Loucy (cell line): ENCODE data around the gene NUP188.

Source experiments
- H2AFZ ChIP-seq: fragments of 200-600 bp; sonication (generic); 2 replicates; pipeline ENCODE4 v1.6.0; 2016; ENCODE audit warnings: antibody characterized with exemption, mild to moderate bottlenecking, low read length, moderate library complexity
- H3F3A ChIP-seq: fragments of 200-600 bp; 2 replicates; pipeline ENCODE4 v1.6.0; 2016; ENCODE audit warnings: antibody characterized with exemption, low read depth, mild to moderate bottlenecking
- H3K27me3 ChIP-seq: fragments of 200-600 bp; sonication (generic); 2 replicates; pipeline ENCODE4 v1.6.1; 2014; ENCODE audit warnings: low read length, mild to moderate bottlenecking; ENCODE audit not compliant: insufficient read depth, poor library complexity, severe bottlenecking
- H3K36me3 ChIP-seq: fragments of 200-600 bp; sonication (generic); 2 replicates; pipeline ENCODE4 v1.6.1; 2016; ENCODE audit warnings: low read length; ENCODE audit not compliant: insufficient read depth
- H3K4me1 ChIP-seq: fragments of 200-600 bp; sonication (generic); 2 replicates; pipeline ENCODE4 v1.5.1; 2014; ENCODE audit warnings: low read length, mild to moderate bottlenecking; ENCODE audit not compliant: insufficient read depth, poor library complexity, severe bottlenecking
- H3K4me2 ChIP-seq: fragments of 200-600 bp; sonication (generic); 2 replicates; pipeline ENCODE4 v1.6.0; 2014; ENCODE audit warnings: antibody characterized with exemption, low read length, low read depth, mild to moderate bottlenecking; ENCODE audit not compliant: poor library complexity, severe bottlenecking
- H3K4me3 ChIP-seq: fragments of 200-600 bp; sonication (generic); 2 replicates; pipeline ENCODE4 v1.5.1; 2014; ENCODE audit warnings: low read length, mild to moderate bottlenecking, mixed read lengths; ENCODE audit not compliant: poor library complexity, severe bottlenecking
- H3K79me2 ChIP-seq: fragments of 200-600 bp; sonication (generic); 2 replicates; pipeline ENCODE4 v1.6.1; 2014; ENCODE audit warnings: low read length; ENCODE audit not compliant: insufficient read depth
- H3K9ac ChIP-seq: fragments of 200-600 bp; sonication (generic); 2 replicates; pipeline ENCODE4 v1.6.0; 2014; ENCODE audit warnings: mild to moderate bottlenecking, low read depth, low read length, moderate library complexity; ENCODE audit not compliant: poor library complexity, severe bottlenecking
- H3K9me2 ChIP-seq: fragments of 200-600 bp; sonication (generic); replicated peaks from 2 replicates; pipeline ENCODE4 v1.6.1; 2016; ENCODE audit warnings: low read depth, low read length, mixed read lengths
- H3K9me3 ChIP-seq: fragments of 200-600 bp; sonication (generic); 2 replicates; pipeline ENCODE4 v1.6.1; 2014; ENCODE audit warnings: mild to moderate bottlenecking, antibody characterized with exemption, low read length, low read depth; ENCODE audit not compliant: insufficient read depth
- H4K20me1 ChIP-seq: fragments of 200-600 bp; sonication (generic); 2 replicates; pipeline ENCODE4 v1.6.0; 2014; ENCODE audit warnings: antibody characterized with exemption, low read length, mild to moderate bottlenecking; ENCODE audit not compliant: insufficient read depth, poor library complexity, severe bottlenecking
- EZH2phosphoT487 ChIP-seq: fragments of 200-600 bp; IDR thresholded peaks from 2 replicates; pipeline ENCODE4 v1.6.1; 2018; ENCODE audit warnings: antibody characterized with exemption, mild to moderate bottlenecking, moderate library complexity, borderline replicate concordance
- TF ChIP-seq, protein P1 (sequence below): fragments of 200-600 bp; sonication (generic); conservative IDR thresholded peaks from 2 replicates; pipeline ENCODE4 v1.5.1; 2014; ENCODE audit warnings: mild to moderate bottlenecking, antibody characterized with exemption, low read length

The NUP188 gene

DNA sequence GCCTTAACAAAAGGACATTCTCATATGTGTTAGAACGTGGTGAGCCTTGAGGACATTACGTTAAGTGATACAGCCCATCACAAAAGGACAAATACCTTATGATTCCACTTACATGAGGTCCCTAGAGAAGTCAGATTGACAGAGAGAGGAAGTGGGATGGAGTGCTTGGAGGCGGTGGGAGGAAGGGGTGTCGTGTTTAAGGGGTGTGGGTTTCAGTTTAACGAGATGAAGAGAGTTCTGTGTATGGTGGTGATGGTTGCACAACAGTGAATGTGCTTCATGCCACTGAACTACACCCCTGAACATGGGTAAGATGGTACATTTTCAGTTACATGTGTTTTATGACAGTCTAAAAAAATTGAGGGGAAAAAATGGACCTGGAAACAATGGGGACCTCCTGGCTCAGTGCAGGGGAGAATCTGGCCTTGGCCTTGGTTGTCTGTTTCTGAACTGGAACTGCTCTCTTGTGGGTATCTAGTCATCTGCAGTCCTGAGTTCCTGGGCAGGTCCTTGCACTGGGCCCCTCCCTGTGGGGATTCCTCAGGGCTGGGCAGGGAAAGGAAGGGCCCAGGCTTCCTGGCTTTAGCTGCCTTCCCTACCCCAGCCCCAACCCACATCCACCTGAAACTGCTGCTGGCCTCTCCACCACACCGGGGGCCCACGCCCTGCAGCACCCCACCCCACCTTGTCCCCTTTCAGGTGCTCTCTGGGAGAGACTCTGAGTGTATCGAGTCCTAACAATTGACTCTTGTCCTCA lies 47.8 kb upstream of the NUP188 start:
- Histone ChIP-seq H3K4me1 (peaks cover 32% of the 10 kb centered on the region), H3K27me3 (no peaks in the 10 kb centered on the region), H3F3A (no peaks in the 10 kb centered on the region), H3K4me2 (peak overlapping the region; percentile 46), H3K79me2 (peaks cover 9% of the 10 kb centered on the region; the same call in 1 of the 2 replicates), H3K4me3 (no peak overlapping the region), H4K20me1 (no peaks in the 10 kb centered on the region), H2AFZ (no peak overlapping the region), H3K36me3 (no peaks in the 10 kb centered on the region), H3K9me2 (no peaks in the 10 kb centered on the region), H3K9me3 (no peaks in the 10 kb centered on the region), H3K9ac (peak overlapping the region; percentile 59)
- TF ChIP-seq, protein P1, sequence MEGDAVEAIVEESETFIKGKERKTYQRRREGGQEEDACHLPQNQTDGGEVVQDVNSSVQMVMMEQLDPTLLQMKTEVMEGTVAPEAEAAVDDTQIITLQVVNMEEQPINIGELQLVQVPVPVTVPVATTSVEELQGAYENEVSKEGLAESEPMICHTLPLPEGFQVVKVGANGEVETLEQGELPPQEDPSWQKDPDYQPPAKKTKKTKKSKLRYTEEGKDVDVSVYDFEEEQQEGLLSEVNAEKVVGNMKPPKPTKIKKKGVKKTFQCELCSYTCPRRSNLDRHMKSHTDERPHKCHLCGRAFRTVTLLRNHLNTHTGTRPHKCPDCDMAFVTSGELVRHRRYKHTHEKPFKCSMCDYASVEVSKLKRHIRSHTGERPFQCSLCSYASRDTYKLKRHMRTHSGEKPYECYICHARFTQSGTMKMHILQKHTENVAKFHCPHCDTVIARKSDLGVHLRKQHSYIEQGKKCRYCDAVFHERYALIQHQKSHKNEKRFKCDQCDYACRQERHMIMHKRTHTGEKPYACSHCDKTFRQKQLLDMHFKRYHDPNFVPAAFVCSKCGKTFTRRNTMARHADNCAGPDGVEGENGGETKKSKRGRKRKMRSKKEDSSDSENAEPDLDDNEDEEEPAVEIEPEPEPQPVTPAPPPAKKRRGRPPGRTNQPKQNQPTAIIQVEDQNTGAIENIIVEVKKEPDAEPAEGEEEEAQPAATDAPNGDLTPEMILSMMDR = no peak
- no peak for TF ChIP-seq EZH2phosphoT487

DNA sequence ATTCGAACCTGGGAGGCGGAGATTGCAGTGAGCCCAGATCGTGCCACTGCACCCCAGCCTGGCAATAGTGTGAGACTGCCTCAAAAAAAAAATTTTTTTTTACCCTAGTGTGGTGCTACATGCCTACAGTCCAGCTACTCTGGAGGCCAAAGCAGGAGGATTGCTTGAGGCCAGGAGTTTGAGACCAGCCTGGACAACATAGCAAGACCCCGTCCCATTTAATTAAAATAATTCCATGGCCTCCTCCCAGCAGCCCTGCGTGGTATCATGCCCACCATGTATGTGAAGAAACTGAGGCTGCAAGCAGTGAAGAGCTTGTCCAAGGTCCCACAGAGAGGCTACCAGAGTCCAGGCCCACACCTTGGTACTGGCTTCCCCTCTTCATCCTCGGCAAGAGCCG lies 46.1 kb upstream of the NUP188 start:
- Histone ChIP-seq H2AFZ (no peak overlapping the region), H3K4me1 (peaks cover 32% of the 10 kb centered on the region), H3K4me3 (no peak overlapping the region), H3K79me2 (peaks cover 9% of the 10 kb centered on the region; the same call in 1 of the 2 replicates), H3K27me3 (no peaks in the 10 kb centered on the region), H3K9me2 (no peaks in the 10 kb centered on the region), H3K4me2 (no peak overlapping the region), H3K9ac (peak overlapping the region; percentile 46), H3K9me3 (no peaks in the 10 kb centered on the region), H4K20me1 (no peaks in the 10 kb centered on the region), H3K36me3 (no peaks in the 10 kb centered on the region), H3F3A (no peaks in the 10 kb centered on the region)
- no peak for TF ChIP-seq EZH2phosphoT487
- TF ChIP-seq, protein P1 = no peak

DNA sequence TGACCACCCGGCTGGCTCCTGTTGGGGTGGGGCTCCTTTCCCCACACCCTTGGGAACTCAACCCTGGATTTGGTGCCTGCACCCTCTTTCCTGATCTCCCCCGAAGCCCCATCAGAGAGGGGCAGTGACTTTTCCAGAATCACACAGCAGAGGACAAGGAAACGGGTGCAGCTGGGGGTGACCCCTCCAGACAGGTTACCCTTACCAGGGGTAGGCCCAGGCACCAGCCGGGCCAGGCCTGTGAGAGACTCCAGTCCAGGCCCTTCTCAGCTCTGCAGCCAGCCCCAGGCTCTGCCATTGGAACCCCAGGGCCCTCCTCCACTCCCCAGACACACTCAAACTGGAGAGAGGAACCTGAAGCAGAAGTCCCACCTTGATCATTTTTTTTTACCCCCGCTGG lies 45.7 kb upstream of the NUP188 start:
- Histone ChIP-seq H3K4me3 (peak overlapping the region; percentile 38), H3K9me2 (no peaks in the 10 kb centered on the region), H3K27me3 (no peaks in the 10 kb centered on the region), H3K4me2 (peak overlapping the region; percentile 77), H3K79me2 (peaks cover 9% of the 10 kb centered on the region; the same call in 1 of the 2 replicates), H3F3A (no peaks in the 10 kb centered on the region), H3K9me3 (no peaks in the 10 kb centered on the region), H3K36me3 (no peaks in the 10 kb centered on the region; the same call in 1 of the 2 replicates), H2AFZ (no peak overlapping the region), H4K20me1 (no peaks in the 10 kb centered on the region), H3K4me1 (peaks cover 32% of the 10 kb centered on the region), H3K9ac (peak overlapping the region; percentile 46)
- TF ChIP-seq, protein P1 = no peak
